Measurements from ENCODE around the gene P2RY12.

Gene P2RY12

GRCh38 chr3:151307131-151307530 lies 77.4 kb downstream of the P2RY12 start:
- no peaks in the 10 kb centered on the region for H3K79me2 ChIP-seq (ENCODE audit: insufficient read depth, low read depth)
- H3K4me1 ChIP-seq (ENCODE audit: low read depth, poor library complexity, severe bottlenecking), result peaks cover 31% of the 10 kb centered on the region

GRCh38 chr3:151306168-151306810 lies 78.3 kb downstream of the P2RY12 start:
- Histone ChIP-seq H4K20me1 (ENCODE audit: insufficient read depth) (no peaks in the 10 kb centered on the region), H3K27me3 (ENCODE audit: insufficient read depth, low read depth) (no peaks in the 10 kb centered on the region), H3K36me3 (ENCODE audit: insufficient read depth) (no peaks in the 10 kb centered on the region), H3K9ac (no peak overlapping the region), H3K4me1 (ENCODE audit: low read depth, poor library complexity, severe bottlenecking) (peaks cover 31% of the 10 kb centered on the region), H3K79me2 (ENCODE audit: insufficient read depth, low read depth) (no peaks in the 10 kb centered on the region), H3K4me3 (IDR thresholded peaks at IDR 0.05; ENCODE audit: insufficient read depth, low read depth, low read length) (no peak overlapping the region), H3K4me2 (peak overlapping the region; percentile 61), H2AFZ (ENCODE audit: low read depth) (no peak overlapping the region), H3K27ac (no peak overlapping the region)
- no peak for TF ChIP-seq CTCF (conservative IDR thresholded peaks at IDR 0.05; ENCODE audit: low read depth, low read length)

More at GRCh38 chr3:151307131-151307530, 77.4 kb downstream of the P2RY12 start:
- no peak overlapping the region for H3K4me2 ChIP-seq
- H3K27me3 ChIP-seq (ENCODE audit: insufficient read depth, low read depth), result no peaks in the 10 kb centered on the region
- H3K36me3 ChIP-seq (ENCODE audit: insufficient read depth), result no peaks in the 10 kb centered on the region
- H3K4me3 ChIP-seq (IDR thresholded peaks at IDR 0.05; ENCODE audit: insufficient read depth, low read depth, low read length), result no peak overlapping the region
- H3K9ac ChIP-seq, result no peak overlapping the region
- no peak for TF ChIP-seq CTCF (conservative IDR thresholded peaks at IDR 0.05; ENCODE audit: low read depth, low read length)
- H3K27ac ChIP-seq, result no peak overlapping the region
- H4K20me1 ChIP-seq (ENCODE audit: insufficient read depth), result no peaks in the 10 kb centered on the region
- H2AFZ ChIP-seq (ENCODE audit: low read depth), result no peak overlapping the region

GRCh38 chr3:151305775-151306151 lies 78.8 kb downstream of the P2RY12 start:
- Histone ChIP-seq H3K36me3 (ENCODE audit: insufficient read depth) (no peaks in the 10 kb centered on the region), H4K20me1 (ENCODE audit: insufficient read depth) (no peaks in the 10 kb centered on the region), H3K4me2 (peak overlapping the region; percentile 61), H2AFZ (ENCODE audit: low read depth) (no peak overlapping the region), H3K4me1 (ENCODE audit: low read depth, poor library complexity, severe bottlenecking) (peaks cover 31% of the 10 kb centered on the region), H3K27me3 (ENCODE audit: insufficient read depth, low read depth) (no peaks in the 10 kb centered on the region), H3K27ac (no peak overlapping the region), H3K4me3 (IDR thresholded peaks at IDR 0.05; ENCODE audit: insufficient read depth, low read depth, low read length) (no peak overlapping the region), H3K9ac (no peak overlapping the region), H3K79me2 (ENCODE audit: insufficient read depth, low read depth) (no peaks in the 10 kb centered on the region)
- TF ChIP-seq CTCF (conservative IDR thresholded peaks at IDR 0.05; ENCODE audit: low read depth, low read length), result no peak

- no peaks in the 10 kb centered on the region for H3K79me2 ChIP-seq (ENCODE audit: insufficient read depth, low read depth)
- no peaks in the 10 kb centered on the region for H3K27me3 ChIP-seq (ENCODE audit: insufficient read depth, low read depth)
- no peaks in the 10 kb centered on the region for H3K36me3 ChIP-seq (ENCODE audit: insufficient read depth)
- H3K9ac ChIP-seq, result no peak overlapping the region
- H3K4me1 ChIP-seq (ENCODE audit: low read depth, poor library complexity, severe bottlenecking), result peaks cover 31% of the 10 kb centered on the region
- no peak overlapping the region for H3K4me3 ChIP-seq (IDR thresholded peaks at IDR 0.05; ENCODE audit: insufficient read depth, low read depth, low read length)
- no peaks in the 10 kb centered on the region for H4K20me1 ChIP-seq (ENCODE audit: insufficient read depth)
- no peak for TF ChIP-seq CTCF (conservative IDR thresholded peaks at IDR 0.05; ENCODE audit: low read depth, low read length)
- H3K27ac ChIP-seq, result peak overlapping the region; percentile 1; the same call in 1 of the 2 replicates
- no peak overlapping the region for H2AFZ ChIP-seq (ENCODE audit: low read depth)
- H3K4me2 ChIP-seq, result peak overlapping the region; percentile 61
Observed at GRCh38 chr3:151305060-151305774, 79.3 kb downstream of the P2RY12 start.

Data from KMS-11 (cell line).